Prostate gland (tissue), 2 donors: ENCODE data around the gene ONECUT3.

Experiments
- CTCF ChIP-seq, 4 experiments: fragments of 200-600 bp in 2 of 4; fragments of 450-650 bp in 2 of 4; sonication (generic) in 2 of 4; IDR thresholded peaks; 1 replicate in 3 of 4; 2 replicates in 1 of 4; pipeline ENCODE4 v1.5.1; 2016 to 2019; ENCODE audit warnings: antibody characterized with exemption in 4 of 4, mild to moderate bottlenecking in 2 of 4, moderate library complexity in 2 of 4
- POLR2A ChIP-seq: fragments of 450-650 bp; IDR thresholded peaks from one replicate; pipeline ENCODE4 v1.6.1; 2016; ENCODE audit warnings: antibody characterized with exemption, mild to moderate bottlenecking

- TF ChIP-seq CTCF (IDR thresholded peaks at IDR 0.05) (no peak), POLR2A (no peak)
These were observed 29.2 kb downstream of the ONECUT3 start for GRCh38 chr19:1782521-1782920.
